Uterus (tissue), 2 donors: ENCODE data around the gene SLC22A2.

Source experiments
- POLR2A ChIP-seq, 2 donors: fragments of 450-650 bp; IDR thresholded peaks; one replicate each; pipeline ENCODE4 v1.6.1; 2016; ENCODE audit warnings: antibody characterized with exemption in 2 of 2, mild to moderate bottlenecking in 1 of 2, moderate library complexity in 1 of 2
- TF ChIP-seq, protein P1 (sequence below), 4 experiments: fragments of 200-600 bp in 2 of 4; fragments of 450-650 bp in 2 of 4; sonication (generic) in 2 of 4; IDR thresholded peaks; one replicate each; pipeline ENCODE4 v1.5.1; 2016 to 2019; ENCODE audit warnings: antibody characterized with exemption in 4 of 4, mild to moderate bottlenecking in 2 of 4, moderate library complexity in 1 of 4

DNA sequence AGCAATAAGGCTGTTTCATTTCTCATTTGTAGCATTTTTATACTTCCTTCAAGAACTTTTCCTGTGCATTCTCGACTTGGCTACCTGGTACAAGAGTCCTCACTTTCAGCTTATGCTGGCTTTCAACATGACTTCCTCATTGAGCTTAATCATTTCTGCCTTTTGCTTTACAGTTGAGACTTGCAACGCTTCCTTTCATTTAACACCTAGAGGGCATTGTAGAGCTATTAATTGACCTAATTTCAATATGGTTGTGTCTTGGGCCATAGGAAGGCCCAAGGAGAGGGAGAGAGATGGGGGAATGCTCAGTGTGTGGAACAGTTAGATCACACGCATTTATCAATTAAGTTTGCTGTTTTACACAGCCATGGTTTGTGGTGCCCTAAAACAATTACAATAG lies 37.2 kb downstream of the SLC22A2 start:
- no peak for TF ChIP-seq POLR2A (IDR thresholded peaks at IDR 0.05)
- TF ChIP-seq, protein P1, sequence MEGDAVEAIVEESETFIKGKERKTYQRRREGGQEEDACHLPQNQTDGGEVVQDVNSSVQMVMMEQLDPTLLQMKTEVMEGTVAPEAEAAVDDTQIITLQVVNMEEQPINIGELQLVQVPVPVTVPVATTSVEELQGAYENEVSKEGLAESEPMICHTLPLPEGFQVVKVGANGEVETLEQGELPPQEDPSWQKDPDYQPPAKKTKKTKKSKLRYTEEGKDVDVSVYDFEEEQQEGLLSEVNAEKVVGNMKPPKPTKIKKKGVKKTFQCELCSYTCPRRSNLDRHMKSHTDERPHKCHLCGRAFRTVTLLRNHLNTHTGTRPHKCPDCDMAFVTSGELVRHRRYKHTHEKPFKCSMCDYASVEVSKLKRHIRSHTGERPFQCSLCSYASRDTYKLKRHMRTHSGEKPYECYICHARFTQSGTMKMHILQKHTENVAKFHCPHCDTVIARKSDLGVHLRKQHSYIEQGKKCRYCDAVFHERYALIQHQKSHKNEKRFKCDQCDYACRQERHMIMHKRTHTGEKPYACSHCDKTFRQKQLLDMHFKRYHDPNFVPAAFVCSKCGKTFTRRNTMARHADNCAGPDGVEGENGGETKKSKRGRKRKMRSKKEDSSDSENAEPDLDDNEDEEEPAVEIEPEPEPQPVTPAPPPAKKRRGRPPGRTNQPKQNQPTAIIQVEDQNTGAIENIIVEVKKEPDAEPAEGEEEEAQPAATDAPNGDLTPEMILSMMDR (IDR thresholded peaks at IDR 0.05), result no peak
